C4-2B (cell line): ENCODE measurements around the gene DGKI.

ENCODE experiments used
- ZFX ChIP-seq: fragments of 450-650 bp; IDR thresholded peaks from 2 replicates; pipeline ENCODE4 v1.6.1; 2017
- TF ChIP-seq, protein P1 (sequence below): fragments of 450-650 bp; conservative IDR thresholded peaks from 2 replicates; pipeline ENCODE4 v1.5.1; 2017; ENCODE audit warnings: mild to moderate bottlenecking

- TF ChIP-seq, protein P1, sequence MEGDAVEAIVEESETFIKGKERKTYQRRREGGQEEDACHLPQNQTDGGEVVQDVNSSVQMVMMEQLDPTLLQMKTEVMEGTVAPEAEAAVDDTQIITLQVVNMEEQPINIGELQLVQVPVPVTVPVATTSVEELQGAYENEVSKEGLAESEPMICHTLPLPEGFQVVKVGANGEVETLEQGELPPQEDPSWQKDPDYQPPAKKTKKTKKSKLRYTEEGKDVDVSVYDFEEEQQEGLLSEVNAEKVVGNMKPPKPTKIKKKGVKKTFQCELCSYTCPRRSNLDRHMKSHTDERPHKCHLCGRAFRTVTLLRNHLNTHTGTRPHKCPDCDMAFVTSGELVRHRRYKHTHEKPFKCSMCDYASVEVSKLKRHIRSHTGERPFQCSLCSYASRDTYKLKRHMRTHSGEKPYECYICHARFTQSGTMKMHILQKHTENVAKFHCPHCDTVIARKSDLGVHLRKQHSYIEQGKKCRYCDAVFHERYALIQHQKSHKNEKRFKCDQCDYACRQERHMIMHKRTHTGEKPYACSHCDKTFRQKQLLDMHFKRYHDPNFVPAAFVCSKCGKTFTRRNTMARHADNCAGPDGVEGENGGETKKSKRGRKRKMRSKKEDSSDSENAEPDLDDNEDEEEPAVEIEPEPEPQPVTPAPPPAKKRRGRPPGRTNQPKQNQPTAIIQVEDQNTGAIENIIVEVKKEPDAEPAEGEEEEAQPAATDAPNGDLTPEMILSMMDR, result no peak
- no peak for TF ChIP-seq ZFX
Measured at GRCh38 chr7:137848095-137848494, 1.3 kb upstream of the DGKI start.
